HG03457 (cell line): Measurements from ENCODE around the gene ACOT13.
A peak's percentile ranks its signal among the peaks of the same experiment; 100 is the strongest.
"Not testable (repeated sequence)": the region's sequence is repeated elsewhere in the genome, so short reads cannot be mapped to it uniquely, and the experiment has no call there.

Experiments used
- ATAC-seq: cut with Tn5 transposase; IDR thresholded peaks from one replicate; pipeline ENCODE4 v1.9.1; 2021; ENCODE audit warnings: moderate number of reproducible peaks; ENCODE audit not compliant: unreplicated experiment

ACOT13 gene

GRCh38 chr6:24721461-24722215 lies 54.8 kb downstream of the ACOT13 start:
- ATAC-seq = peak; percentile 39

GRCh38 chr6:24723270-24723669 lies 56.4 kb downstream of the ACOT13 start:
- ATAC-seq = no peak

GRCh38 chr6:24730653-24731052 lies 63.8 kb downstream of the ACOT13 start:
- not testable (repeated sequence) for ATAC-seq

GRCh38 chr6:24731456-24732134 lies 64.7 kb downstream of the ACOT13 start:
- ATAC-seq = not testable (repeated sequence)

GRCh38 chr6:24734166-24734565 lies 67.3 kb downstream of the ACOT13 start:
- no peak for ATAC-seq

GRCh38 chr6:24734710-24735109 lies 67.8 kb downstream of the ACOT13 start:
- ATAC-seq = not testable (repeated sequence)

- no peak for ATAC-seq
Measured at GRCh38 chr6:24738741-24739140, 71.9 kb downstream of the ACOT13 start.

- ATAC-seq = no peak
Measured at GRCh38 chr6:24740861-24741260, 74.0 kb downstream of the ACOT13 start.

GRCh38 chr6:24742216-24742738 lies 75.4 kb downstream of the ACOT13 start:
- no peak for ATAC-seq

GRCh38 chr6:24743265-24743943 lies 76.5 kb downstream of the ACOT13 start:
- peak; percentile 68 for ATAC-seq

- ATAC-seq = no peak
Measured at GRCh38 chr6:24743944-24744335, 77.1 kb downstream of the ACOT13 start.

GRCh38 chr6:24744911-24745310 lies 78.0 kb downstream of the ACOT13 start:
- no peak for ATAC-seq

GRCh38 chr6:24749297-24749696 lies 82.4 kb downstream of the ACOT13 start:
- ATAC-seq = no peak

GRCh38 chr6:24750878-24751277 lies 84.0 kb downstream of the ACOT13 start:
- not testable (repeated sequence) for ATAC-seq

GRCh38 chr6:24752503-24752902 lies 85.6 kb downstream of the ACOT13 start:
- no peak for ATAC-seq

- no peak for ATAC-seq
Measured at GRCh38 chr6:24752917-24753492, 86.1 kb downstream of the ACOT13 start.

GRCh38 chr6:24753545-24753944 lies 86.7 kb downstream of the ACOT13 start:
- ATAC-seq = no peak

GRCh38 chr6:24754378-24754777 lies 87.5 kb downstream of the ACOT13 start:
- not testable (repeated sequence) for ATAC-seq
